Aorta (tissue), 5 donors: ENCODE data around the gene PTPRG. TPM values are rescaled to one million over a fixed set of nuclear protein-coding genes. Genes with fewer than 3 reads are reported as not detected.

Source experiments
- ATAC-seq: fragments of 200-7000 bp; cut with Tn5 transposase; one replicate; pipeline ENCODE4 v1.9.1; 2022; ENCODE audit warnings: moderate library complexity; ENCODE audit not compliant: low FRiP score
- DNase-seq, 2 donors: peaks; one replicate each; pipeline ENCODE4 v3.0.0-alpha.2; 2020
- H3K27ac ChIP-seq, 2 donors: one replicate each; pipeline ENCODE4 v1.5.1; 2013; ENCODE audit warnings: low read length in 2 of 2, mild to moderate bottlenecking in 2 of 2, moderate library complexity in 2 of 2, control low read depth in 1 of 2, inconsistent platforms in 1 of 2, low read depth in 1 of 2
- H3K27me3 ChIP-seq, 2 donors: one replicate each; pipeline ENCODE4 v1.6.1; 2013; ENCODE audit warnings: control low read depth in 1 of 2, low read length in 1 of 2, mild to moderate bottlenecking in 1 of 2, moderate library complexity in 1 of 2; ENCODE audit not compliant: insufficient read depth in 2 of 2, control insufficient read depth in 1 of 2
- H3K36me3 ChIP-seq, 2 donors: one replicate each; pipeline ENCODE4 v1.6.1; 2013; ENCODE audit warnings: control low read depth in 1 of 2, low read length in 1 of 2, mild to moderate bottlenecking in 1 of 2; ENCODE audit not compliant: insufficient read depth in 2 of 2, control insufficient read depth in 1 of 2
- H3K4me1 ChIP-seq, 2 donors: one replicate each; pipeline ENCODE4 v1.6.1; 2013; ENCODE audit warnings: low read length in 2 of 2, control low read depth in 1 of 2, mild to moderate bottlenecking in 1 of 2, moderate library complexity in 1 of 2; ENCODE audit not compliant: insufficient read depth in 2 of 2, control insufficient read depth in 1 of 2
- H3K4me3 ChIP-seq, 2 donors: one replicate each; pipeline ENCODE4 v1.5.1; 2013; ENCODE audit warnings: low read length in 2 of 2, control low read depth in 1 of 2, mild to moderate bottlenecking in 1 of 2
- H3K9me3 ChIP-seq: one replicate; pipeline ENCODE4 v1.6.1; 2013; ENCODE audit warnings: mild to moderate bottlenecking, low read length; ENCODE audit not compliant: control insufficient read depth
- WGBS, 2 donors: extraction: QIAGEN DNeasy Blood & Tissue Kit; methylation state at CpG; one replicate each; pipeline ENCODE4 v1.1.7; 2013; 5-methylcytosine and 5-hydroxymethylcytosine counted together
- intact Hi-C, 2 donors: fragments of 100-400 bp; cut with DNase I; formaldehyde crosslinking; loops; one replicate each; pipeline versions ENCODE4 v1.14.2 to v1.15.0; 2022
- polyA plus RNA-seq, 2 donors: library from polyadenylated mRNA; stranded (reverse); fragments of 200-250 nt; gene quantifications; one replicate each; pipeline ENCODE4 v1.2.3, GENCODE V29; 2013
- total RNA-seq, 2 donors: library from RNA; stranded (reverse); fragmentation: NEBNext Ultra II Directional; extraction: Animal tissue kit (Norgen Biotek cat#: 25700); gene quantifications; one replicate each; pipeline ENCODE4 v1.2.1, GENCODE V29; 2021
- donor health status: healthy with polysubstance abuse.
- donor health status: Bipolar disorder and iron deficiency.
- donor health status: DM: no; HTN: no; CAD: no.
- donor health status: DM: no; HTN: no; CAD: no.
- donor health status: DM: yes; HTN: yes; CAD: no.

Gene PTPRG
- total and polyA plus RNA-seq, 4 donors, result 5.3 to 150 (median 52.4) TPM

GRCh38 chr3:62225051-62225450 is 663.7 kb downstream of the PTPRG start:
- Histone ChIP-seq H3K9me3 (no peaks in the 10 kb centered on the region), H3K4me3 (no peak overlapping the region), H3K27me3 (no peaks in the 10 kb centered on the region), H3K27ac (no peak overlapping the region), H3K36me3 (peaks cover 3 to 4% of the 10 kb centered on the region in 2 donors), H3K4me1 (no peaks in the 10 kb centered on the region)
- no peak for DNase-seq
- WGBS, 2 donors, result 46 to 49% methylated on average over 2 of the region's 2 CpGs
- no peak for ATAC-seq
- intact Hi-C loops, result no loop called here

GRCh38 chr3:62226601-62227339 is 665.4 kb downstream of the PTPRG start:
- no peak for DNase-seq
- peaks cover 3 to 4% of the 10 kb centered on the region in 2 donors for H3K36me3 ChIP-seq

DNA sequence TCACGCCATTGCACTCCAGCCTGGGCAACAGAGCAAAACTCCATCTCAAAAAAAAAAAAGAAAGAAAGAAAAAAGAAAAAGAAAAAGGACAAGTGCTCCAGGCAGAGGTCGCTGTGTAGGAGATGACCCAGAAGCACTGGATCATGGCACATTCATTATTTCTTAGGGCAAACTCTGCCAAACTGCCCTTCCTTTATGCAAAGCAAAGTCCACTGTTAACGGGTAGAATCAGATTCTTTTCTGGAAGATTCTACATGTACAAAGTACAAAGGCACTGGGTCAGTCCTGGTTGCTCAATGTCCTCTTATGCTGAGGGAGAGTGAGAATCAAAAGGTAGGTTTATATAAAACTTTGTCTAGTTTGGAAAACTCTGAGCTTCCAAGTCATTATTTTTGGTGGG is 667.1 kb downstream of the PTPRG start:
- Histone ChIP-seq H3K27ac (no peak overlapping the region), H3K36me3 (peaks cover 0 to 3% of the 10 kb centered on the region in 2 donors), H3K9me3 (no peaks in the 10 kb centered on the region), H3K4me3 (no peak overlapping the region), H3K4me1 (no peaks in the 10 kb centered on the region), H3K27me3 (no peaks in the 10 kb centered on the region)
- intact Hi-C loops, result no loop called here
- 94 to 97% methylated on average over 3 of the region's 3 CpGs for WGBS, 2 donors
- no peak for DNase-seq
- ATAC-seq, result no peak

More at GRCh38 chr3:62226601-62227339, 665.4 kb downstream of the PTPRG start:
- ATAC-seq, result no peak
- no peaks in the 10 kb centered on the region for H3K27me3 ChIP-seq
- 92 to 94% methylated on average over 6 of the region's 6 CpGs for WGBS, 2 donors
- no peaks in the 10 kb centered on the region for H3K9me3 ChIP-seq
- no peaks in the 10 kb centered on the region for H3K4me1 ChIP-seq
- H3K4me3 ChIP-seq, result no peak overlapping the region
- no peak overlapping the region for H3K27ac ChIP-seq
- intact Hi-C loops, result no loop called here

GRCh38 chr3:62229211-62229610 is 667.8 kb downstream of the PTPRG start:
- H3K27me3 ChIP-seq, result no peaks in the 10 kb centered on the region
- no peaks in the 10 kb centered on the region for H3K9me3 ChIP-seq
- H3K36me3 ChIP-seq, result peaks cover 0 to 3% of the 10 kb centered on the region in 2 donors
- WGBS, 2 donors, result 83 to 84% methylated on average over 5 of the region's 5 CpGs
- ATAC-seq (no peak), DNase-seq (no peak)
- intact Hi-C loops, result no loop called here
- no peak overlapping the region for H3K4me3 ChIP-seq
- no peak overlapping the region for H3K27ac ChIP-seq
- no peaks in the 10 kb centered on the region for H3K4me1 ChIP-seq

DNA sequence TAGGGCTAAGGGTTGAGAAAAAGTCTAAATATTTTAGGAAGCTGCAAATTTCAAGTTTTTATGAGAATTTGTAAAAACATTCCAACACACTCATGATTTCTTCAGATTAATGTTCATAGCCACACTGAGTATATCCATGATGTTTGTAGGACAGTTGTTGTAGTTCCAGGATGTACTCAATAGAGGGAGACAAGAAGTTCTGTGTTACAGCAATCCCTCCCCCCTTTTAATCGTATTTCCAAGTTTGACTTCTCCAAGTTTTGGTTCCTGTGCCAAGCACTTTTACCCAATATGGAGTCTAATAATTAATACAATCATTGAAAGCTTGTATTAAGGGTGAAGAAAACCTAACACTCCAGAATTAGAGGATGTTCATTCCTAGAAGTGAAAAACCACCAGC is 668.5 kb downstream of the PTPRG start:
- Histone ChIP-seq H3K4me3 (no peak overlapping the region), H3K36me3 (peaks cover 0 to 3% of the 10 kb centered on the region in 2 donors), H3K9me3 (no peaks in the 10 kb centered on the region), H3K27ac (no peak overlapping the region), H3K27me3 (no peaks in the 10 kb centered on the region), H3K4me1 (no peaks in the 10 kb centered on the region)
- WGBS, 2 donors, result 65 to 79% methylated on average over 1 of the region's 1 CpG
- ATAC-seq (no peak), DNase-seq (no peak)
- intact Hi-C loops, result no loop called here

- intact Hi-C loops, result no loop called here
- WGBS, 2 donors, result 93 to 95% methylated on average over 6 of the region's 6 CpGs
- Histone ChIP-seq H3K4me3 (no peak overlapping the region), H3K27me3 (no peaks in the 10 kb centered on the region), H3K4me1 (peaks cover 0 to 3% of the 10 kb centered on the region in 2 donors), H3K9me3 (no peaks in the 10 kb centered on the region), H3K27ac (no peak overlapping the region), H3K36me3 (peaks cover 0 to 3% of the 10 kb centered on the region in 2 donors)
- ATAC-seq (no peak), DNase-seq (no peak)
Measured at GRCh38 chr3:62233065-62233464, 671.7 kb downstream of the PTPRG start.

DNA sequence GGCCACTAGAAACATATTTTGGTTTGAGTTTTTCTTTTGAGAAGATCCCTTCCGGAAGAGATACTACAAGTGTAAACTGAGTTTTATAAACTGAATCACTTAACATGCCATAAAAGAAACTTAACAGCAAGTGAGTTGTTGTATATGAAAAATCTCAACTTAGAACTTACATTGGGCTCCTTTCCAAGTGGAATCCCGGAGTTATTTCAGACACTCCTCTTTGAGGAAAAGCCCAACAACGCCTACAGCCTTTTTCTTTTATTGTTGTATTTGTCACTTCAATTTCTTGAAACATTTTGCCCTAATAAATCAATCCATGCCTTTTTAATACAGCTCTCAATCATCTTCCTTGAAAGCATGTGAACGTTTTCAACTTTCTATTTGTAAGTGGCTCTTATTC is 674.6 kb downstream of the PTPRG start:
- no peak overlapping the region for H3K4me3 ChIP-seq
- no peaks in the 10 kb centered on the region for H3K9me3 ChIP-seq
- 56 to 62% methylated on average over 4 of the region's 4 CpGs for WGBS, 2 donors
- no peaks in the 10 kb centered on the region for H3K27me3 ChIP-seq
- no peak for ATAC-seq
- intact Hi-C loops, result no loop called here
- DNase-seq, result no peak
- H3K27ac ChIP-seq, result no peak overlapping the region
- H3K36me3 ChIP-seq, result no peaks in the 10 kb centered on the region
- peaks cover 0 to 4% of the 10 kb centered on the region in 2 donors for H3K4me1 ChIP-seq

DNA sequence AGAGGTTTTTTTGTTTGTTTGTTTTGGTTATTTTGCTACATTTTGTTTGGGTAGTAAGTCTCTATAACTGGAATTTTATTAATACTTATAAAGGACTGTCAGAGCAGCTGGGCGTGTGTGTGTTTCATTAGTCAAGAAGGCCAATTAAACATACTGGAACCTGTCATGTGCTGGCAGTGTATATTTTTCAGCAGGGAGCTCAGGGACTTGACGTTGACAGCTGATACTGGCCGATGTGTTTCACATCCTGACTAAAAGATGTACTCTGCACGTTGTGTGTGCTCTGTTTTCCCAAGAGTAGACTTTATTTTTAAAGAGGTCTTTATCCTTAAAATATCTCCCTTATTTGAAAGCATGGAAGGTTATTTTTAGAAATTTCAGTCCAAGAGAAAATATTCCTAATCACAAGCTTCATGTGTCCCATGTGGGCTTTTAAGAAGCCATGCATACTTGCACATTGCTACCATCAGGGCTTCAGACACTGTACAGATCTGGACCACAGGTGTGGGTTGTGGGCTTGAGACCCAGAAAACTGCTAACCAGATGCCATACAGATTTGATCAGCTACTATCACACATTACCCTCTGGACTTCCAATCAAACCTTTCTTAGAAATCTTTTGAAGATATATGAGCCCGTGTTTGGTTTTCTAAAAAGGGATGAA is 676.0 kb downstream of the PTPRG start:
- 19 to 25% methylated on average over 5 of the region's 5 CpGs for WGBS, 2 donors
- intact Hi-C loops, result no loop called here
- H3K27ac ChIP-seq, result no peak overlapping the region
- DNase-seq, result no peak
- H3K4me1 ChIP-seq, result peaks cover 0 to 4% of the 10 kb centered on the region in 2 donors
- H3K4me3 ChIP-seq, result no peak overlapping the region
- H3K36me3 ChIP-seq, result peaks cover 0 to 1% of the 10 kb centered on the region in 2 donors
- no peaks in the 10 kb centered on the region for H3K9me3 ChIP-seq
- ATAC-seq, result no peak
- no peaks in the 10 kb centered on the region for H3K27me3 ChIP-seq

DNA sequence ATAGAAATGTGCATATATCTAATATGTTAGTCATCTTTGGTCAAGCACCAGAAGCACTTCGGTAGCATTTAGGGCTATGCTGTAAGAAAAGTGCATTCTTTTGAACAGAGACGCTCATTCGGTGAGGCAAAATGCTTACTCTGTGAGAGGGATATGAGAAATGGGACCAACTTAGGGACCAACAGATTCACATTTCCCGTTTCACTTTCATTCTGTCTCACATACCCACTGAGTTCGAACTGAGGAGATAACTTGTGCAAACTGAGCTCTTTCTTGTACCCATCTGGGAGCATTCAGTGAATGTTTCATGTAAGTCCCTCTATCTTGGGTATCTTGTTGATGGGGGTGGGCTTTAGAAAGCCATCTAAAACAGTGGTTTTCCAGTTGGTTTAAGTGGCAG is 676.6 kb downstream of the PTPRG start:
- Histone ChIP-seq H3K27me3 (no peaks in the 10 kb centered on the region), H3K4me1 (peaks cover 0 to 4% of the 10 kb centered on the region in 2 donors), H3K4me3 (no peak overlapping the region), H3K27ac (no peak overlapping the region), H3K9me3 (no peaks in the 10 kb centered on the region), H3K36me3 (peaks cover 3 to 6% of the 10 kb centered on the region in 2 donors)
- intact Hi-C loops, result no loop called here
- 88% methylated on average over 5 of the region's 5 CpGs for whole genome bisulfite sequencing, 2 donors
- DNase-seq, result no peak
- no peak for ATAC-seq
